Measurements from ENCODE around the gene ESR2.

DNA sequence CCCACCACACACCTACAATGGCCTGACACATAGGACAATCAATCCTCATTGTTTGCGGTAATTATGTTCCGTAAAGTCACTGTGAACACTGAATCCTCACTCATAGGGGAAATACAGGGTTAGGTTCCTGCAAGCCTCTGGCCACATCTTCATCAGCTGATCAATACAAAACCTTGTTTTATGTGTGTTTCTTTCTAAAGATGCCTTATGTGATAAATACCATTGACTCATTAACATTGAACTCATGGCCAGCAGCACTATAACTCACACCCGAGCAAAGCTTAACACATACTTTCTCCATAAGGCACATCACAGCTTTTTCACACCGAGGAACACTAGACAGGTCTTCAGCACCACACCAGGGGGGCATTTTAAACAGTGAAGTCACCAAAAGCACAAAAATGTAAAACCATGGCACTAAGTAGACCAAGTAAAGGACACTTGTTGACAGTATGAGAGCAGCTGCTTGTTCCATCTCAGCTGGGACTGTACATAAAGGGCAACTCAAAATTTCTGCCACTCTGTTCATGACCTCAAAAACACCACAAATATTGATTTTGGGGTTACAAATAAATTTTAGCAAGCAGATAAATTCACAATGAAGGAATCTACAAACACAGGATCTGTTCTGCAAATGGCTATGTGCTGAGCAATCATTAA, 60.5 kb downstream of the ESR2 start:
- TF ChIP-seq, protein P1, sequence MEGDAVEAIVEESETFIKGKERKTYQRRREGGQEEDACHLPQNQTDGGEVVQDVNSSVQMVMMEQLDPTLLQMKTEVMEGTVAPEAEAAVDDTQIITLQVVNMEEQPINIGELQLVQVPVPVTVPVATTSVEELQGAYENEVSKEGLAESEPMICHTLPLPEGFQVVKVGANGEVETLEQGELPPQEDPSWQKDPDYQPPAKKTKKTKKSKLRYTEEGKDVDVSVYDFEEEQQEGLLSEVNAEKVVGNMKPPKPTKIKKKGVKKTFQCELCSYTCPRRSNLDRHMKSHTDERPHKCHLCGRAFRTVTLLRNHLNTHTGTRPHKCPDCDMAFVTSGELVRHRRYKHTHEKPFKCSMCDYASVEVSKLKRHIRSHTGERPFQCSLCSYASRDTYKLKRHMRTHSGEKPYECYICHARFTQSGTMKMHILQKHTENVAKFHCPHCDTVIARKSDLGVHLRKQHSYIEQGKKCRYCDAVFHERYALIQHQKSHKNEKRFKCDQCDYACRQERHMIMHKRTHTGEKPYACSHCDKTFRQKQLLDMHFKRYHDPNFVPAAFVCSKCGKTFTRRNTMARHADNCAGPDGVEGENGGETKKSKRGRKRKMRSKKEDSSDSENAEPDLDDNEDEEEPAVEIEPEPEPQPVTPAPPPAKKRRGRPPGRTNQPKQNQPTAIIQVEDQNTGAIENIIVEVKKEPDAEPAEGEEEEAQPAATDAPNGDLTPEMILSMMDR (IDR thresholded peaks at IDR 0.05) = no peak
- no peak for TF ChIP-seq POLR2A (IDR thresholded peaks at IDR 0.05)
